MCF 10A (cell line): Measurements from ENCODE around the gene LCLAT1. TPM values are rescaled to one million over a fixed set of nuclear protein-coding genes. Genes with fewer than 3 reads are reported as not detected.

Experiments
- BruUV-seq: library from RNA; stranded (reverse); fragments of 400-500 nt; replicated peaks from 2 replicates; lab custom pipeline; 2021; lab: Mats Ljungman, UMichigan
- CTCF ChIA-PET: fragments of 300-600 bp; sonication (Branson Sonifier 250); formaldehyde crosslinking; extraction: SDS; loops from one replicate; lab custom pipeline; 2021; ENCODE audit warnings: antibody characterized with exemption, inconsistent platforms; lab: Yijun Ruan, JAX
- POLR2A ChIA-PET: fragments of 300-600, 350-650 bp; sonication (Branson Sonifier 250); formaldehyde crosslinking; extraction: SDS; loops from one replicate; lab custom pipeline; 2020; ENCODE audit warnings: antibody characterized with exemption, inconsistent platforms; lab: Yijun Ruan, JAX
- DNase-seq: peaks from one replicate; pipeline ENCODE4 v3.0.0-alpha.2; 2018; ENCODE audit not compliant: unreplicated experiment
- H3K27ac Mint-ChIP-seq: one replicate; pipeline ENCODE4 v1.8.0; 2022; ENCODE audit warnings: mild to moderate bottlenecking, low read depth, mixed read lengths; ENCODE audit not compliant: unreplicated experiment
- H3K27me3 Mint-ChIP-seq: one replicate; pipeline ENCODE4 v1.8.0; 2022; ENCODE audit warnings: mixed read lengths; ENCODE audit not compliant: insufficient read depth, unreplicated experiment
- H3K36me3 Mint-ChIP-seq: one replicate; pipeline ENCODE4 v1.8.0; 2022; ENCODE audit warnings: mild to moderate bottlenecking, moderate library complexity, mixed read lengths; ENCODE audit not compliant: insufficient read depth, unreplicated experiment
- H3K4me1 Mint-ChIP-seq: one replicate; pipeline ENCODE4 v1.8.0; 2022; ENCODE audit warnings: mixed read lengths; ENCODE audit not compliant: insufficient read depth, unreplicated experiment
- H3K4me3 Mint-ChIP-seq: one replicate; pipeline ENCODE4 v1.8.0; 2022; ENCODE audit warnings: mild to moderate bottlenecking, moderate library complexity, mixed read lengths; ENCODE audit not compliant: unreplicated experiment
- H3K9me3 Mint-ChIP-seq: one replicate; pipeline ENCODE4 v1.8.0; 2022; ENCODE audit warnings: mixed read lengths; ENCODE audit not compliant: unreplicated experiment
- intact Hi-C: fragments of 100-400 bp; cut with micrococcal nuclease; formaldehyde crosslinking; loops from 2 replicates; pipeline ENCODE4 v1.14.1; 2022
- total RNA-seq: library from RNA; stranded (reverse); gene quantifications from 2 replicates; pipeline ENCODE4 v1.2.3, GENCODE V29; 2022
- TF ChIP-seq, protein P1 (sequence below): fragments of 200-600 bp; IDR thresholded peaks from one replicate; pipeline ENCODE4 v1.8.0; 2022; ENCODE audit warnings: antibody characterized with exemption, mild to moderate bottlenecking; ENCODE audit not compliant: unreplicated experiment

LCLAT1 gene
- total RNA-seq, 1 experiment from 2014 or later = 27.5 TPM

- no peak for DNase-seq
- BruUV-seq = no TSS peak
- no peak overlapping the region for H3K4me3 Mint-ChIP-seq
- ChIA-PET POLR2A (no interaction called here), CTCF (no interaction called here)
- no peaks in the 10 kb centered on the region for H3K9me3 Mint-ChIP-seq
- no peaks in the 10 kb centered on the region for H3K27me3 Mint-ChIP-seq
- H3K27ac Mint-ChIP-seq = no peak overlapping the region
- TF ChIP-seq, protein P1, sequence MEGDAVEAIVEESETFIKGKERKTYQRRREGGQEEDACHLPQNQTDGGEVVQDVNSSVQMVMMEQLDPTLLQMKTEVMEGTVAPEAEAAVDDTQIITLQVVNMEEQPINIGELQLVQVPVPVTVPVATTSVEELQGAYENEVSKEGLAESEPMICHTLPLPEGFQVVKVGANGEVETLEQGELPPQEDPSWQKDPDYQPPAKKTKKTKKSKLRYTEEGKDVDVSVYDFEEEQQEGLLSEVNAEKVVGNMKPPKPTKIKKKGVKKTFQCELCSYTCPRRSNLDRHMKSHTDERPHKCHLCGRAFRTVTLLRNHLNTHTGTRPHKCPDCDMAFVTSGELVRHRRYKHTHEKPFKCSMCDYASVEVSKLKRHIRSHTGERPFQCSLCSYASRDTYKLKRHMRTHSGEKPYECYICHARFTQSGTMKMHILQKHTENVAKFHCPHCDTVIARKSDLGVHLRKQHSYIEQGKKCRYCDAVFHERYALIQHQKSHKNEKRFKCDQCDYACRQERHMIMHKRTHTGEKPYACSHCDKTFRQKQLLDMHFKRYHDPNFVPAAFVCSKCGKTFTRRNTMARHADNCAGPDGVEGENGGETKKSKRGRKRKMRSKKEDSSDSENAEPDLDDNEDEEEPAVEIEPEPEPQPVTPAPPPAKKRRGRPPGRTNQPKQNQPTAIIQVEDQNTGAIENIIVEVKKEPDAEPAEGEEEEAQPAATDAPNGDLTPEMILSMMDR = no peak
- H3K36me3 Mint-ChIP-seq = no peaks in the 10 kb centered on the region
- H3K4me1 Mint-ChIP-seq = peaks cover 6% of the 10 kb centered on the region
- intact Hi-C loops = no loop called here
Observed at GRCh38 chr2:30412684-30413570, 34.1 kb upstream of the LCLAT1 start.

GRCh38 chr2:30414961-30415360 lies 32.1 kb upstream of the LCLAT1 start:
- TF ChIP-seq, protein P1 = no peak
- Mint-ChIP-seq H3K36me3 (no peaks in the 10 kb centered on the region), H3K27ac (no peak overlapping the region), H3K4me3 (no peak overlapping the region), H3K9me3 (no peaks in the 10 kb centered on the region), H3K4me1 (peaks cover 6% of the 10 kb centered on the region), H3K27me3 (no peaks in the 10 kb centered on the region)
- ChIA-PET CTCF (no interaction called here), POLR2A (interaction anchor here (0.5 kb wide), 1 partner anchor 267 kb away, joined by 3 read pairs; no protein-coding TSS in a partner anchor)
- intact Hi-C loops = no loop called here
- BruUV-seq = no TSS peak
- no peak for DNase-seq

DNA sequence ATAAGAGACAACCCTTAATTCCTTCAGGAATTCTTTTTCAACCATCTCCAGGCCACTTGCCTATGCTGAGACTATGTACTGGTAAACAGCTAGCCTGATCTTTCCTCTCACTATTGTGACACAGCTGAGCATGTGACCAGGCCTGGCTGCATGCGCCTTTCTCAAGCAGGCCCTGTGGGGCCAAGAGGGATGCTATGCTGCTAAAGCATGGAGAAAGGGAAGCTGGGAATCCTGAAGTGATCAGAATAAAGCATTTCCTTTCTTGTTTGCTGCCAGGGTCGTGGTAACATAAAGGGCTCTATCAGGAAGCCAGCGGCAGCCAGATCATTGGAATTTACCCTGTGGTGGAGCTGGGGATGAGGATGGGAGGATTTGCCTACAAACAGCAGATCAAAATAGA lies 29.8 kb upstream of the LCLAT1 start:
- intact Hi-C loops = no loop called here
- TF ChIP-seq, protein P1 = no peak
- ChIA-PET POLR2A (no interaction called here), CTCF (no interaction called here)
- BruUV-seq = no TSS peak
- H3K36me3 Mint-ChIP-seq = no peaks in the 10 kb centered on the region
- H3K27ac Mint-ChIP-seq = no peak overlapping the region
- no peaks in the 10 kb centered on the region for H3K27me3 Mint-ChIP-seq
- peaks cover 6% of the 10 kb centered on the region for H3K4me1 Mint-ChIP-seq
- H3K4me3 Mint-ChIP-seq = no peak overlapping the region
- DNase-seq = no peak
- no peaks in the 10 kb centered on the region for H3K9me3 Mint-ChIP-seq

DNA sequence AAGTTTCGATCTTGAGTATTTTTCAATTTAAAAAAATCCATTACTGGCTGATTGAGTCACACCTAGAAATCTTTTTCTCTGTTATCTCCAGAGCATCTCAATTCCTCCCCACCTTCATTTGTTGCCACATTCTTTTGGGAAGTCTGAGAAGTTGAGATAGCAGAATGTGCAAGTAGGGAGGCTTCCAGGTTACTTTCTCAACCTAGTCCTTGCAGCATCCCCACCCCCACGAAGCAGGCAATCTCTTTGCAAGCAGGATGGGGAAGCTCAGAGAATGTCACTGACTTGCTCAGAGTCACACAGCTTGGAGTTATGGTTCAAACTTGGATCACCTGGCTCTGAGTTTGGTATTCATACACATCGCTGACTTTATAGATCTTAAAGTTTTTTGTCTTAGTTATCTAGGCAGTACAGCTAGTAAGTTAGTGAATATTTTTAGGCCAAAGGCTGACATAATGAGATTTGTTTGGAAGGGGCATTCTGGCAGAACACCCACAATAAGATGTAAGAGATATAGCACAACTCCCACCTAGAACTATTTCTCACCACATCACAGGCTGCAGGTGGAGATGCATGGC lies 25.9 kb upstream of the LCLAT1 start:
- Mint-ChIP-seq H3K4me3 (no peak overlapping the region), H3K27me3 (no peaks in the 10 kb centered on the region), H3K27ac (no peak overlapping the region), H3K4me1 (peaks cover 12% of the 10 kb centered on the region), H3K36me3 (no peaks in the 10 kb centered on the region), H3K9me3 (no peaks in the 10 kb centered on the region)
- BruUV-seq = no TSS peak
- ChIA-PET POLR2A (interaction anchor here (0.5 kb wide), 1 partner anchor 392 kb away, joined by 3 read pairs; no protein-coding TSS in a partner anchor), CTCF (interaction anchor here (0.7 kb wide), 1 partner anchor 182 kb away, joined by 3 read pairs; no protein-coding TSS in a partner anchor)
- intact Hi-C loops = no loop called here
- no peak for DNase-seq
- TF ChIP-seq, protein P1 = no peak
